SIG-M5 treated with dmso at 0.1 percent for 504 hours (cell line): ENCODE results near the gene KRTAP13-2.
A peak's percentile ranks its signal among the peaks of the same experiment; 100 is the strongest.

Experiments
- DNase-seq: peaks from one replicate; lab custom pipeline; 2025; ENCODE audit not compliant: unreplicated experiment; lab: John Stamatoyannopoulos, UW

The KRTAP13-2 gene

GRCh38 chr21:30372139-30372770 lies at the start of gene KRTAP13-2:
TSS of gene KRTAP13-2 (minus strand) at chr21:30372271. CDS start at chr21:30372213, 58 bp downstream.
- no peak for DNase-seq

- no peak for DNase-seq
Observed at GRCh38 chr21:30415993-30416392, 43.9 kb upstream of the KRTAP13-2 start.

GRCh38 chr21:30408782-30409494 lies 36.9 kb upstream of the KRTAP13-2 start:
- DNase-seq: peak; percentile 46

GRCh38 chr21:30395731-30396130 lies 23.7 kb upstream of the KRTAP13-2 start, which contains the start of gene KRTAP13-1:
TSS of gene KRTAP13-1 (plus strand) at chr21:30396031. CDS start at chr21:30396087, 56 bp downstream.
- DNase-seq: no peak

- DNase-seq: no peak
Observed at GRCh38 chr21:30391492-30392025, 19.5 kb upstream of the KRTAP13-2 start.

- DNase-seq: no peak
Observed at GRCh38 chr21:30382201-30382600, 10.1 kb upstream of the KRTAP13-2 start.

- DNase-seq: no peak
Observed at GRCh38 chr21:30355906-30356305, 16.2 kb downstream of the KRTAP13-2 start.

- no peak for DNase-seq
Observed at GRCh38 chr21:30354308-30355005, 17.6 kb downstream of the KRTAP13-2 start.

- no peak for DNase-seq
Observed at GRCh38 chr21:30351534-30351933, 20.5 kb downstream of the KRTAP13-2 start.

GRCh38 chr21:30349572-30349971 lies 22.5 kb downstream of the KRTAP13-2 start:
- no peak for DNase-seq

GRCh38 chr21:30348506-30348905 lies 23.6 kb downstream of the KRTAP13-2 start, which contains the start of gene KRTAP23-1:
TSS of gene KRTAP23-1 (minus strand) at chr21:30348606. CDS start at chr21:30348606, 0 bp downstream.
- DNase-seq: no peak

GRCh38 chr21:30345014-30345413 lies 27.1 kb downstream of the KRTAP13-2 start:
- no peak for DNase-seq

GRCh38 chr21:30340714-30341573 lies 31.1 kb downstream of the KRTAP13-2 start:
- peak; percentile 30 for DNase-seq

GRCh38 chr21:30338717-30339116 lies 33.4 kb downstream of the KRTAP13-2 start:
- DNase-seq: no peak

- DNase-seq: no peak
Observed at GRCh38 chr21:30337772-30338171, 34.3 kb downstream of the KRTAP13-2 start.

- no peak for DNase-seq
Observed at GRCh38 chr21:30337276-30337744, 34.8 kb downstream of the KRTAP13-2 start, which contains the start of gene KRTAP27-1. TSS of gene KRTAP27-1 (minus strand) at chr21:30337694. CDS start at chr21:30337668, 26 bp downstream.

GRCh38 chr21:30336596-30336995 lies 35.5 kb downstream of the KRTAP13-2 start:
- DNase-seq: no peak

- no peak for DNase-seq
Observed at GRCh38 chr21:30333736-30334135, 38.3 kb downstream of the KRTAP13-2 start.

- DNase-seq: no peak
Observed at GRCh38 chr21:30332681-30333080, 39.4 kb downstream of the KRTAP13-2 start.

- DNase-seq: no peak
Observed at GRCh38 chr21:30329203-30329875, 42.7 kb downstream of the KRTAP13-2 start.
